Stimulated activated CD4-positive, alpha-beta T cell treated with anti-CD3 and anti-CD28 coated beads, TNF-alpha, amount 100 ng/mL, for 48 hours (primary cell): Measurements from ENCODE around the gene CDC42BPA.
"Not testable (repeated sequence)": the region's sequence is repeated elsewhere in the genome, so short reads cannot be mapped to it uniquely, and the experiment has no call there.

Source experiments
- DNase-seq, 3 donors: peaks; one replicate each; pipeline ENCODE4 v3.0.0-alpha.2; 2020; ENCODE audit warnings: low read depth in 3 of 3

The CDC42BPA gene

GRCh38 chr1:227260433-227260832 lies 57.9 kb downstream of the CDC42BPA start:
- no peak for DNase-seq

- DNase-seq: no peak
These were observed 60.3 kb downstream of the CDC42BPA start for GRCh38 chr1:227257964-227258363.

- DNase-seq: no peak
These were observed 63.1 kb downstream of the CDC42BPA start for GRCh38 chr1:227255086-227255732.

- no peak for DNase-seq
These were observed 65.2 kb downstream of the CDC42BPA start for GRCh38 chr1:227253065-227253464.

- no peak for DNase-seq
These were observed 72.5 kb downstream of the CDC42BPA start for GRCh38 chr1:227245613-227246320.

GRCh38 chr1:227244339-227245118 lies 73.8 kb downstream of the CDC42BPA start:
- DNase-seq: no peak

GRCh38 chr1:227242811-227243682 lies 75.2 kb downstream of the CDC42BPA start:
- no peak for DNase-seq

GRCh38 chr1:227240983-227241382 lies 77.3 kb downstream of the CDC42BPA start:
- no peak for DNase-seq

GRCh38 chr1:227234998-227235405 lies 83.3 kb downstream of the CDC42BPA start:
- no peak for DNase-seq

- DNase-seq: not testable (repeated sequence)
These were observed 87.2 kb downstream of the CDC42BPA start for GRCh38 chr1:227231128-227231527.

- no peak for DNase-seq
These were observed 90.1 kb downstream of the CDC42BPA start for GRCh38 chr1:227228201-227228600.

GRCh38 chr1:227227761-227228160 lies 90.5 kb downstream of the CDC42BPA start:
- no peak for DNase-seq

- DNase-seq: no peak
These were observed 92.5 kb downstream of the CDC42BPA start for GRCh38 chr1:227225715-227226346.

GRCh38 chr1:227223171-227223806 lies 95.0 kb downstream of the CDC42BPA start:
- DNase-seq: no peak

- no peak for DNase-seq
These were observed 98.5 kb downstream of the CDC42BPA start for GRCh38 chr1:227219715-227220292.

GRCh38 chr1:227218870-227219573 lies 99.3 kb downstream of the CDC42BPA start:
- DNase-seq: no peak

GRCh38 chr1:227215863-227216510 lies 102.3 kb downstream of the CDC42BPA start:
- DNase-seq: no peak

GRCh38 chr1:227214207-227214606 lies 104.1 kb downstream of the CDC42BPA start:
- no peak for DNase-seq

GRCh38 chr1:227213426-227213825 lies 104.9 kb downstream of the CDC42BPA start:
- no peak for DNase-seq
